K562 (cell line): Measurements from ENCODE around the gene BTRC. TPM values are rescaled to one million over a fixed set of nuclear protein-coding genes. Genes with fewer than 3 reads are reported as not detected.

Source experiments
- BCLAF1 ChIP-seq, 2 experiments: fragments of 450-650 bp in 1 of 2; IDR thresholded peaks; 2 replicates each; pipeline ENCODE4 v1.6.1; 2011 to 2017; ENCODE audit warnings: low read depth in 2 of 2, antibody characterized with exemption in 1 of 2, borderline replicate concordance in 1 of 2, low read length in 1 of 2, mild to moderate bottlenecking in 1 of 2, mixed read lengths in 1 of 2; ENCODE audit not compliant: control insufficient read depth in 1 of 2
- BCOR ChIP-seq: fragments of 450-650 bp; IDR thresholded peaks from 2 replicates; pipeline ENCODE4 v1.6.1; 2016
- CBFB ChIP-seq: sonication (generic); formaldehyde crosslinking; IDR thresholded peaks from 2 replicates; pipeline ENCODE4 v1.4.0; 2020; ENCODE audit warnings: mild to moderate bottlenecking, missing genetic modification reagents
- EP300 ChIP-seq: IDR thresholded peaks from 2 replicates; pipeline ENCODE4 v1.6.1; 2012; ENCODE audit warnings: low read length, improper control_type of control experiment
- ERF ChIP-seq: fragments of 450-650 bp; formaldehyde crosslinking; IDR thresholded peaks from 2 replicates; pipeline ENCODE4 v1.4.0; 2020; ENCODE audit warnings: mild to moderate bottlenecking, mixed read lengths
- ESRRA ChIP-seq: fragments of 450-650 bp; IDR thresholded peaks from 2 replicates; pipeline ENCODE4 v1.6.1; 2014; ENCODE audit warnings: low read depth, mild to moderate bottlenecking, moderate library complexity, borderline replicate concordance
- ESRRB ChIP-seq: fragments of 250-450 bp; sonication (Bioruptor Pico); IDR thresholded peaks from 2 replicates; pipeline ENCODE4 v1.5.0; 2020; ENCODE audit warnings: mild to moderate bottlenecking, moderate library complexity, borderline replicate concordance
- MBD2 ChIP-seq: sonication (generic); IDR thresholded peaks from 2 replicates; pipeline ENCODE4 v1.6.1; 2016; ENCODE audit warnings: low read depth, borderline replicate concordance
- PATZ1 ChIP-seq: fragments of 250-450 bp; sonication (Bioruptor Pico); IDR thresholded peaks from 2 replicates; pipeline ENCODE4 v1.5.0; 2020; ENCODE audit warnings: mild to moderate bottlenecking, borderline replicate concordance
- PCBP1 ChIP-seq: fragments of 200-400 bp; formaldehyde crosslinking; IDR thresholded peaks from 2 replicates; pipeline ENCODE4 v1.6.1; 2018; ENCODE audit warnings: mild to moderate bottlenecking, low read depth, low read length; ENCODE audit not compliant: poor library complexity, severe bottlenecking
- PHB2 ChIP-seq: fragments of 450-650 bp; IDR thresholded peaks from 2 replicates; pipeline ENCODE4 v1.6.1; 2017; ENCODE audit warnings: low read depth
- SMARCA5 ChIP-seq: fragments of 450-650 bp; IDR thresholded peaks from 2 replicates; pipeline ENCODE4 v1.6.1; 2016
- TEAD1 ChIP-seq, 2 experiments: fragments of 450-650 bp in 1 of 2; sonication (generic) in 1 of 2; formaldehyde crosslinking; IDR thresholded peaks; 2 replicates each; pipeline versions ENCODE4 v1.4.0 to v1.8.0; 2020 to 2022; ENCODE audit warnings: mild to moderate bottlenecking in 2 of 2, missing genetic modification reagents in 1 of 2
- TEAD4 ChIP-seq, 2 experiments: sonication (generic) in 1 of 2; formaldehyde crosslinking in 1 of 2; IDR thresholded peaks; 2 replicates each; pipeline versions ENCODE4 v1.6.1 to v1.8.0; 2012 to 2022; ENCODE audit warnings: borderline replicate concordance in 1 of 2, inconsistent platforms in 1 of 2, low read length in 1 of 2, mild to moderate bottlenecking in 1 of 2, missing genetic modification reagents in 1 of 2
- ZNF511 ChIP-seq: sonication (generic); formaldehyde crosslinking; IDR thresholded peaks from 2 replicates; pipeline ENCODE4 v1.8.0; 2022; ENCODE audit warnings: mild to moderate bottlenecking, missing genetic modification reagents
- polyA plus RNA-seq, 8 experiments: library from polyadenylated mRNA; depleted of rRNA in 4 of 8; stranded (reverse) in 5 of 8; unstranded in 3 of 8; fragments of >200 nt; fragmentation: Nextera tagmentation in 2 of 8; fragmentation: Illumina TruSeq in 1 of 8; extraction: Ambion mirVana in 2 of 8; extraction: Trizol in 1 of 8; gene quantifications; 2 replicates each; pipeline versions ENCODE4 v1.2.1 to v1.2.3, GENCODE V29; 2011 to 2014; ENCODE audit warnings: inconsistent platforms in 1 of 8, missing spikeins in 1 of 8
- total RNA-seq, 7 experiments: library from RNA; depleted of rRNA in 6 of 7; stranded (reverse); fragments of >200 nt in 6 of 7; fragmentation: Illumina TruSeq in 2 of 7; extraction: Trizol in 2 of 7; gene quantifications; 2 replicates each; pipeline versions ENCODE4 v1.2.1 to v1.2.3, GENCODE V29; 2011 to 2021; ENCODE audit warnings: low replicate concordance in 1 of 7

BTRC gene
- total and polyA plus RNA-seq, 9 of the 15 experiments (the other 6 are each of a cell fraction or from before 2014, with no cell fraction given), result 1.6 to 15.4 (median 7.0) TPM

GRCh38 chr10:101567165-101568006, 213.4 kb downstream of the BTRC start (continued):
- no peak for TF ChIP-seq TEAD4 (IDR thresholded peaks at IDR 0.05; ENCODE audit: low read length)
- no peak for TF ChIP-seq TEAD4 (CRISPR knock-in tag; IDR thresholded peaks at IDR 0.05; ENCODE audit: borderline replicate concordance)
- no peak for TF ChIP-seq PCBP1
- TF ChIP-seq ZNF511 (CRISPR knock-in tag), result no peak
- no peak for TF ChIP-seq EP300
- no peak for TF ChIP-seq PATZ1 (CRISPR knock-in tag)
- no peak for TF ChIP-seq MBD2
- TF ChIP-seq BCLAF1 (IDR thresholded peaks at IDR 0.05; ENCODE audit: borderline replicate concordance in 1 of 2, control insufficient read depth in 1 of 2, low read depth in 2 of 2, low read length in 1 of 2), result no peak
- TF ChIP-seq ERF (CRISPR knock-in tag), result no peak
- 0 out of 2 replicates have a peak, but pooled peaks have one; percentile 50 for TF ChIP-seq BCOR
- no peak for TF ChIP-seq CBFB (CRISPR knock-in tag)
- TF ChIP-seq SMARCA5, result peak; percentile 42; the same call in 1 of the 2 replicates
- TF ChIP-seq PHB2, result no peak
- TF ChIP-seq TEAD1 (CRISPR knock-in tag; IDR thresholded peaks at IDR 0.05), result no peak
- TF ChIP-seq ESRRB, result no peak
- no peak for TF ChIP-seq ESRRA
- TF ChIP-seq, all 486 proteins: peak for 6
